ENCODE results near the gene TM6SF1. TPM values are rescaled to one million over a fixed set of nuclear protein-coding genes. Genes with fewer than 3 reads are reported as not detected.
"Not testable (repeated sequence)": the region's sequence is repeated elsewhere in the genome, so short reads cannot be mapped to it uniquely, and the experiment has no call there.

TM6SF1 gene
- total RNA-seq, 4 donors from 2014 or later, result 7.5 to 11.2 (median 9.6) TPM

GRCh38 chr15:83067638-83067962 is 39.8 kb upstream of the TM6SF1 start:
- WGBS, 2 donors, result 51 to 55% methylated on average over 12 of the region's 12 CpGs
- H3K9me3 ChIP-seq, result peaks cover 0 to 10% (median 0%) of the 10 kb centered on the region in 4 donors
- peak overlapping the region; percentile 85 to 98 (median 96) for H3K27ac ChIP-seq
- peaks cover 0 to 43% (median 35%) of the 10 kb centered on the region in 4 donors for H3K4me1 ChIP-seq
- TF ChIP-seq POLR2A (IDR thresholded peaks at IDR 0.05) (no peak), EP300 (IDR thresholded peaks at IDR 0.05) (no peak)
- TF ChIP-seq, protein P1, sequence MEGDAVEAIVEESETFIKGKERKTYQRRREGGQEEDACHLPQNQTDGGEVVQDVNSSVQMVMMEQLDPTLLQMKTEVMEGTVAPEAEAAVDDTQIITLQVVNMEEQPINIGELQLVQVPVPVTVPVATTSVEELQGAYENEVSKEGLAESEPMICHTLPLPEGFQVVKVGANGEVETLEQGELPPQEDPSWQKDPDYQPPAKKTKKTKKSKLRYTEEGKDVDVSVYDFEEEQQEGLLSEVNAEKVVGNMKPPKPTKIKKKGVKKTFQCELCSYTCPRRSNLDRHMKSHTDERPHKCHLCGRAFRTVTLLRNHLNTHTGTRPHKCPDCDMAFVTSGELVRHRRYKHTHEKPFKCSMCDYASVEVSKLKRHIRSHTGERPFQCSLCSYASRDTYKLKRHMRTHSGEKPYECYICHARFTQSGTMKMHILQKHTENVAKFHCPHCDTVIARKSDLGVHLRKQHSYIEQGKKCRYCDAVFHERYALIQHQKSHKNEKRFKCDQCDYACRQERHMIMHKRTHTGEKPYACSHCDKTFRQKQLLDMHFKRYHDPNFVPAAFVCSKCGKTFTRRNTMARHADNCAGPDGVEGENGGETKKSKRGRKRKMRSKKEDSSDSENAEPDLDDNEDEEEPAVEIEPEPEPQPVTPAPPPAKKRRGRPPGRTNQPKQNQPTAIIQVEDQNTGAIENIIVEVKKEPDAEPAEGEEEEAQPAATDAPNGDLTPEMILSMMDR (IDR thresholded peaks at IDR 0.05), result no peak
- peak overlapping the region; percentile 75 to 100 (median 92) for H3K4me3 ChIP-seq
- H3K27me3 ChIP-seq, result no peaks in the 10 kb centered on the region
- DNase-seq (ENCODE audit: low spot score in 2 of 2), result no peak
- H3K36me3 ChIP-seq, result no peaks in the 10 kb centered on the region

DNA sequence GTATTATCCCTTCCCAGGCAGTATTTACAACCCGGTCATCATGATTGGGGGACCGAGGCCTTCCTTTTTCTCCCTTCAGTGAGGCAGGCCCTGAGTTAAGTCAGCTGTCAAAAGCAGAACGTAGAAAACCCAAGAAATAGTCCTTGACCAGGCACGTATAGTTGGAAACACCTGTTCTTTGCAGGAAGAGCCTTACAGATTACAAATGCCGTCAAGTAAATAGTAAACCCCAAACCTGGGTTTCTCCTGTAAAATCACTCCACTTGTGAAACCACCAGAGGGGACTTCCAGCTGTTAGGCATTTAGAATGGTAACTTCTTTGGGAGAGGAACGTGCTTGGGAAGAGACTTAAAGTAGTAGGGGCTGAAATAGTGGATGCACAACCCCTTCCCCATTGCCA is 39.4 kb upstream of the TM6SF1 start:
- peak overlapping the region; percentile 85 to 98 (median 96) for H3K27ac ChIP-seq
- no peaks in the 10 kb centered on the region for H3K36me3 ChIP-seq
- no peaks in the 10 kb centered on the region for H3K27me3 ChIP-seq
- H3K4me3 ChIP-seq, result no peak overlapping the region
- DNase-seq (ENCODE audit: low spot score in 2 of 2), result no peak
- peaks cover 0 to 12% (median 0%) of the 10 kb centered on the region in 4 donors for H3K9me3 ChIP-seq
- TF ChIP-seq, protein P1 (IDR thresholded peaks at IDR 0.05), result no peak
- TF ChIP-seq POLR2A (IDR thresholded peaks at IDR 0.05), result no peak
- no peak for TF ChIP-seq EP300 (IDR thresholded peaks at IDR 0.05)
- H3K4me1 ChIP-seq, result peaks cover 0 to 39% (median 30%) of the 10 kb centered on the region in 4 donors
- WGBS, 2 donors, result 82% methylated on average over 6 of the region's 6 CpGs

DNA sequence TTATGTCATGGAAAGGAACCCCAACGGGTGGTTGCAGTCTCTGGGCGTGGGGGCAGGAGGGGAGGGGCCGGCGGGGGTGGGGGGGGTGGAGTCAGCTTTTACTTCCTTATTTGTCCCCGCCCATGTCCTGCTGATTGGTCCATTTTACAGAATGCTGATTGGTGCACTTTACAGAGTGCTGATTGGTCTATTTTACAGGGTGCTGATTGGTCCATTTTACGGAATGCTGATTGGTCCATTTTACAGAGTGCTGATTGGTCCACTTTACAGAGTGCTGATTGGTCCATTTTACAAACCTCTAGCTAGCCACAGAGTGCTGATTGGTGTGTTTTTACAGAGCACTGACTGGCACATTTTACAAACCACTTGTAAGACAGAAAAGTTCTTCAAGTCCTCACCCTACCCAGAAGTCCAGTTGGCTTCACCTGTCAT is 38.2 kb upstream of the TM6SF1 start:
- DNase-seq (ENCODE audit: low spot score in 2 of 2), result not testable (repeated sequence)

DNA sequence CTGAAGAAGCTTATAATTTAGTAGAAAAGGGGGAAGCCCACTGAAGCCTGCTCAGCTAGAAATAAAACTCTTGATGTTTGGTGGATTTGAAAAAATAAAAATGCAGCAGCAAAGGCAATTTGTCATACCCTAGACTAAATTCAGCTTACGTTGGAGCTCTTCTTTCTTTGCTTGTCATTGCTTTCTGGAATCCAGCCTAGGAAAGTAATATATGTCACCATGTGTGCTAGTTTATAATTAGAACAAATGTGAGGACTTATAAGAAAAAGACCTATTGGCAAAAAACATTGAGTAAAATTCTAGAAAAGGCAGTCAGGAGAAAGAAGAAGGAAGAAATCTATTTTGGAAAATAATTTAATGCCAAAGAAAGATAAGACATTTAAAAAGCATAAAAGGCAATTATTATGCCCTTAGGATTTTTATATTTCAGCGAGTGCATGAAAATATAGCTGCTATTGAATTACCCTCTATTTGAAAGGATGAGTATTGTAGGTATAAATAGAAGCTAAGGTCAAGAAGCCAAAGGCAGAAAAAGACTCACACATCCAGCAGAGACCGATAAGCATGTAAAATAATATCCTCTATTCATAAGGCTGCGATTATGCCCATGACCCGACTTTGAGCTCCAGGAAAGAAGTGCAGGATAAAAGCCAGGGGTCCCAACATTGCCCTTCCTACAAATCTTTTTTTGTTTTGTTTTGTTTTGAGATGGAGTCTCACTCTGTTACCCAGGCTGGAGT is 29.8 kb upstream of the TM6SF1 start:
- Histone ChIP-seq H3K27ac (no peak overlapping the region), H3K36me3 (no peaks in the 10 kb centered on the region), H3K9me3 (peaks cover 0 to 19% (median 2%) of the 10 kb centered on the region in 4 donors), H3K4me1 (no peaks in the 10 kb centered on the region), H3K4me3 (no peak overlapping the region), H3K27me3 (peaks cover 0 to 15% of the 10 kb centered on the region in 2 donors)
- no peak for TF ChIP-seq POLR2A (IDR thresholded peaks at IDR 0.05)
- TF ChIP-seq, protein P1 (IDR thresholded peaks at IDR 0.05), result no peak
- TF ChIP-seq EP300 (IDR thresholded peaks at IDR 0.05), result no peak
- 12 to 21% methylated on average over 5 of the region's 5 CpGs for WGBS, 2 donors
- no peak for DNase-seq (ENCODE audit: low spot score in 2 of 2)

More for the DNA sequence above, 38.2 kb upstream of the TM6SF1 start:
- H3K27me3 ChIP-seq, H3K27ac ChIP-seq, H3K36me3 ChIP-seq, H3K4me3 ChIP-seq: not testable (repeated sequence)
- Histone ChIP-seq H3K9me3 (peaks cover 0 to 22% (median 2%) of the 10 kb centered on the region in 4 donors), H3K4me1 (peaks cover 0 to 27% (median 19%) of the 10 kb centered on the region in 4 donors)
- 50 to 65% methylated on average over 6 of the region's 6 CpGs for WGBS, 2 donors

- Histone ChIP-seq H3K9me3 (peaks cover 0 to 10% (median under 1%) of the 10 kb centered on the region in 4 donors), H3K27me3 (peaks cover 0 to 15% of the 10 kb centered on the region in 2 donors), H3K27ac (no peak overlapping the region), H3K4me1 (no peaks in the 10 kb centered on the region), H3K4me3 (no peak overlapping the region), H3K36me3 (no peaks in the 10 kb centered on the region)
- WGBS, 2 donors, result 57 to 59% methylated on average over 7 of the region's 7 CpGs
- DNase-seq (ENCODE audit: low spot score in 2 of 2), result no peak
- TF ChIP-seq POLR2A (IDR thresholded peaks at IDR 0.05), result no peak
- TF ChIP-seq, protein P1 (IDR thresholded peaks at IDR 0.05), result no peak
- TF ChIP-seq EP300 (IDR thresholded peaks at IDR 0.05), result no peak
Measured at GRCh38 chr15:83078712-83079111, 28.7 kb upstream of the TM6SF1 start.

All from tibial nerve (tissue), 4 donors.